GM12873 (cell line): ENCODE results near the gene RSU1.

Experiments used
- CTCF ChIP-seq: IDR thresholded peaks from 2 replicates; pipeline ENCODE4 v1.5.1; 2012; ENCODE audit warnings: low read depth, mild to moderate bottlenecking, moderate library complexity, low read length, control low read depth; ENCODE audit not compliant: insufficient read depth; ENCODE audit errors: missing control alignments

Gene RSU1

GRCh38 chr10:16698461-16698860 is 118.8 kb downstream of the RSU1 start:
- TF ChIP-seq CTCF = no peak

GRCh38 chr10:16690417-16690816 is 126.8 kb downstream of the RSU1 start:
- TF ChIP-seq CTCF = no peak

- TF ChIP-seq CTCF = no peak
Observed at GRCh38 chr10:16689696-16690095, 127.5 kb downstream of the RSU1 start.

- no peak for TF ChIP-seq CTCF
Observed at GRCh38 chr10:16689227-16689626, 128.0 kb downstream of the RSU1 start.

- TF ChIP-seq CTCF = no peak
Observed at GRCh38 chr10:16686054-16686902, 130.9 kb downstream of the RSU1 start.

- TF ChIP-seq CTCF = no peak
Observed at GRCh38 chr10:16685551-16685950, 131.7 kb downstream of the RSU1 start.

GRCh38 chr10:16681521-16681920 is 135.7 kb downstream of the RSU1 start:
- TF ChIP-seq CTCF = no peak

- TF ChIP-seq CTCF = no peak
Observed at GRCh38 chr10:16679511-16679910, 137.7 kb downstream of the RSU1 start.
